ENCODE results near the gene RAMP2.
"Not testable (repeated sequence)": the region's sequence is repeated elsewhere in the genome, so short reads cannot be mapped to it uniquely, and the experiment has no call there.

The RAMP2 gene

DNA sequence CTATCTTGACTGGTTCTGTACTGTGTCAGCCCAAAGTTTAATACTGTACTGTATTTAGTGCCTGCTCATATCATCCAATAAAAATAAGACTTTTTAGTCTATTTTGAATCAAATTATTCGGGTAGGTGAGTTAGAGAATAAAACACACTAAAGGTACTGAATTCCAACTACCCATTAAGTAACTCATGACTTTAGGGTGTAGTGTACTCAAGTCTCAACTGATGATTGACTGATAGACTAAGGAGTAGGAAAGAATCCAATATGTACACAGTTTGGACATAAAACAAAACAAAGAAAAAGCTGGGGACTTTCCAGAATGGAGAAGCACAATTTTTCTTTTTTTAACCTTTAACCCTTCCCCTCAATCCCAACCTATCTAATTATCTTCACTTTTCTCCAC, 20.3 kb upstream of the RAMP2 start:
- Histone ChIP-seq H3K4me3 (ENCODE audit: low read depth, low read length) (no peak overlapping the region), H3K9me3 (ENCODE audit: control insufficient read depth, low read length) (no peaks in the 10 kb centered on the region), H3K27ac (no peak overlapping the region), H3K36me3 (ENCODE audit: control insufficient read depth, insufficient read depth, low read length) (no peaks in the 10 kb centered on the region), H3K4me1 (peaks cover 8% of the 10 kb centered on the region), H3K79me2 (peaks cover 49% of the 10 kb centered on the region), H3K4me2 (ENCODE audit: low read length) (no peak overlapping the region), H3K9ac (no peak overlapping the region), H3K27me3 (ENCODE audit: control insufficient read depth, insufficient read depth, low read length) (no peaks in the 10 kb centered on the region), H2AFZ (no peak overlapping the region)
- TF ChIP-seq CTCF (IDR thresholded peaks at IDR 0.05): no peak

DNA sequence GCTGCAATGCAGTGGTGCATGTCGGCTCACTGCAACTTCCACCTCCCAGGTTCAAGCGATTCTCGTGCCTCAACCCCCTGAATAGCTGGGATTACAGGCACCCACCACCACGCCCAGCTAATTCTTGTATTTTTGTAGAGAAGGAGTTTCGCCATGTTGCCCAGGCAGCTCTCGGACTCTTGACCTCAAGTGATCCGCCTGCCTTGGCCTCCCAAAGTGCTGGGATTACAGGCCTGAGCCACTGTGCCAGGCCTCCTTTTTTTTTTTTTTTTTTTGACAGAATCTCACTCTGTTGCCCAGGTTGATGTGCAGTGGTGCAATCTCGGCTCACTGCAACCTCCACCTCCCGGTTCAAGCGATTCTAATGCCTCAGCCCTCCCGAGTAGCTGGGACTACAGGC, 18.1 kb upstream of the RAMP2 start:
- not testable (repeated sequence) for H3K4me1 ChIP-seq; H3K27ac ChIP-seq; H3K9ac ChIP-seq; H3K36me3 ChIP-seq (ENCODE audit: control insufficient read depth, insufficient read depth, low read length); H3K4me2 ChIP-seq (ENCODE audit: low read length); H3K4me3 ChIP-seq (ENCODE audit: low read depth, low read length); H3K27me3 ChIP-seq (ENCODE audit: control insufficient read depth, insufficient read depth, low read length); H3K9me3 ChIP-seq (ENCODE audit: control insufficient read depth, low read length); H2AFZ ChIP-seq
- H3K79me2 ChIP-seq: peaks cover 37% of the 10 kb centered on the region

GRCh38 chr17:42743595-42744282, 17.3 kb upstream of the RAMP2 start:
- H3K9me3 ChIP-seq (ENCODE audit: control insufficient read depth, low read length): no peaks in the 10 kb centered on the region

GRCh38 chr17:42744283-42744805, 16.7 kb upstream of the RAMP2 start:
- Histone ChIP-seq H3K4me3 (ENCODE audit: low read depth, low read length) (peak overlapping the region; percentile 90), H3K4me2 (ENCODE audit: low read length) (peak overlapping the region; percentile 86), H3K36me3 (ENCODE audit: control insufficient read depth, insufficient read depth, low read length) (no peaks in the 10 kb centered on the region), H3K27ac (peak overlapping the region; percentile 86), H3K9me3 (ENCODE audit: control insufficient read depth, low read length) (no peaks in the 10 kb centered on the region), H3K27me3 (ENCODE audit: control insufficient read depth, insufficient read depth, low read length) (no peaks in the 10 kb centered on the region), H3K4me1 (peaks cover 8% of the 10 kb centered on the region), H3K9ac (peak overlapping the region; percentile 57), H3K79me2 (peaks cover 33% of the 10 kb centered on the region), H2AFZ (peak overlapping the region; percentile 90)
- TF ChIP-seq CTCF (IDR thresholded peaks at IDR 0.05): peak; percentile 16

More at GRCh38 chr17:42743595-42744282, 17.3 kb upstream of the RAMP2 start:
- Histone ChIP-seq H3K79me2 (peaks cover 37% of the 10 kb centered on the region), H3K27ac (peak overlapping the region; percentile 86), H2AFZ (peak overlapping the region; percentile 90), H3K36me3 (ENCODE audit: control insufficient read depth, insufficient read depth, low read length) (no peaks in the 10 kb centered on the region), H3K27me3 (ENCODE audit: control insufficient read depth, insufficient read depth, low read length) (no peaks in the 10 kb centered on the region), H3K9ac (no peak overlapping the region), H3K4me1 (peaks cover 8% of the 10 kb centered on the region), H3K4me3 (ENCODE audit: low read depth, low read length) (peak overlapping the region; percentile 90), H3K4me2 (ENCODE audit: low read length) (peak overlapping the region; percentile 86)
- TF ChIP-seq CTCF (IDR thresholded peaks at IDR 0.05): no peak

DNA sequence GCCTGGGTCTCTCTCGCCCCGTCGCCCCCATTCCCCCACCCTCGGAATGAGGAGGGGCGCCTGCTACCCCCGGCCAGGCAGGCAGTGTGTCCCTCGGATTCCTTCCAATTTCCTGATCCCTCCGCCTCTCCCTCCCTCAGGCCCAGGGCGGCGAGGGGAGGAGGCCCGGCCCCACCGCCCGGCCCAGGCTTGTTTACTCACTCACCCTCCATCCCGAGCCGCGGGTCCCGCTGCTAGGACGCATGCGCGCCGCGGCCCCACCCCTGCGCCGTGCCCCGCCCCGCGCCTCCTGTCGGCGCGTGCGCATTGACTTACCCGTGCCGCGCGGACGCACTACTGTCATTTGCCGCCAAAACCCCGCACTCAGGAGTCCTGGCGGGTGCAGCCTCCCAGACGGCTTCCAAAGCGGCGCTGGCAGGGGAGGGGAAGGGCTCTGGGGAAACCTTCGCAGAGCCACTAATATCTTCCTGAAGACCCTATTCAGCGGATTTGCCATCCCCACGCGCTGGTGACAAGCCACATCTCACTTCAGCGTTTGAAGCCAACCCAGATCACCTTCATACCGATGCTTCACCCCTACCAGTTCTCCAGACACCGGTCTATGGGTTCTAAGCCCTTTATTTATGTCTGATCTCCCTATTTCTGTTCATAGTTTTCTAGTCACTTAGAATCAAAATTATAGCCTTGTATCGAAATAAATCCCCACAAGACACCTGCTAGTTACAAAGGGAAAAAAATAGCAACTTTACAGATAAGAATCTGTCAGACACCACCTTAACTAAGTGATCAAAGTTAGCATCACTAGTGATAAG, 16.0 kb upstream of the RAMP2 start, which contains the start of gene EZH1:
Gene EZH1, minus strand, starts transcription at position 235 of the 812 bp plus-strand sequence. CDS start 16,099 bp downstream, outside the sequence.
- H3K27me3 ChIP-seq (ENCODE audit: control insufficient read depth, insufficient read depth, low read length): no peaks in the 10 kb centered on the region
- no peak for TF ChIP-seq CTCF (IDR thresholded peaks at IDR 0.05)
- H3K9me3 ChIP-seq (ENCODE audit: control insufficient read depth, low read length): no peaks in the 10 kb centered on the region
- peak within 1 kb of the TSS; percentile 57 for H3K9ac ChIP-seq
- H3K4me2 ChIP-seq (ENCODE audit: low read length): peak within 1 kb of the TSS; percentile 86
- peaks cover 27% of the 10 kb centered on the region for H3K79me2 ChIP-seq
- peak within 1 kb of the TSS; percentile 90 for H3K4me3 ChIP-seq (ENCODE audit: low read depth, low read length)
- no peaks in the 10 kb centered on the region for H3K36me3 ChIP-seq (ENCODE audit: control insufficient read depth, insufficient read depth, low read length)
- H2AFZ ChIP-seq: peak within 1 kb of the TSS; percentile 90
- peaks cover 8% of the 10 kb centered on the region for H3K4me1 ChIP-seq
- H3K27ac ChIP-seq: peak within 1 kb of the TSS; percentile 86
